A673 (cell line): ENCODE data around the gene KMT2B. TPM values are rescaled to one million over a fixed set of nuclear protein-coding genes. Genes with fewer than 3 reads are reported as not detected.

Experiments
- BruUV-seq: library from RNA; stranded (reverse); fragments of 400-500 nt; replicated peaks from 2 replicates; lab custom pipeline; 2021; lab: Mats Ljungman, UMichigan
- CTCF ChIA-PET: fragments of 300-600 bp; sonication (Branson Sonifier 250); formaldehyde crosslinking; loops from one replicate; lab custom pipeline; 2022; ENCODE audit warnings: antibody characterized with exemption; lab: Charles Lee
- POLR2A ChIA-PET: fragments of 300-600 bp; sonication (Branson Sonifier 250); formaldehyde crosslinking; loops from one replicate; lab custom pipeline; 2022; ENCODE audit warnings: antibody characterized with exemption; ENCODE audit not compliant: low non-redundant PET; lab: Charles Lee
- DNase-seq: peaks from one replicate; pipeline ENCODE4 v3.0.0-alpha.2; 2015; ENCODE audit warnings: low spot score
- H3K27ac ChIP-seq: fragments of 200-600 bp; sonication (generic); 2 replicates; pipeline ENCODE4 v1.5.1; 2016; ENCODE audit warnings: mixed run types, low read depth, mild to moderate bottlenecking, mixed read lengths, antibody characterized with exemption, low read length; ENCODE audit not compliant: poor library complexity, severe bottlenecking
- H3K27me3 ChIP-seq: fragments of 200-600 bp; sonication (generic); replicated peaks from 2 replicates; pipeline ENCODE4 v1.6.1; 2017; ENCODE audit warnings: mixed run types, low read depth, mild to moderate bottlenecking, mixed read lengths, antibody characterized with exemption, low read length; ENCODE audit not compliant: insufficient read depth, poor library complexity
- H3K36me3 ChIP-seq: fragments of 200-600 bp; sonication (generic); 2 replicates; pipeline ENCODE4 v1.6.1; 2016; ENCODE audit warnings: mixed run types, mild to moderate bottlenecking, mixed read lengths, antibody characterized with exemption, low read length; ENCODE audit not compliant: insufficient read depth, poor library complexity, severe bottlenecking
- H3K4me1 ChIP-seq: fragments of 200-600 bp; sonication (generic); 2 replicates; pipeline ENCODE4 v1.6.1; 2017; ENCODE audit warnings: mixed run types, mild to moderate bottlenecking, mixed read lengths, antibody characterized with exemption, low read length; ENCODE audit not compliant: insufficient read depth, poor library complexity, severe bottlenecking
- H3K4me3 ChIP-seq: fragments of 200-600 bp; sonication (generic); 2 replicates; pipeline ENCODE4 v1.5.1; 2016; ENCODE audit warnings: low read depth, mixed run types, mild to moderate bottlenecking, mixed read lengths, low read length; ENCODE audit not compliant: poor library complexity, severe bottlenecking
- H3K9me3 ChIP-seq: fragments of 200-600 bp; sonication (generic); 2 replicates; pipeline ENCODE4 v1.6.1; 2016; ENCODE audit warnings: mixed run types, low read depth, mild to moderate bottlenecking, mixed read lengths, antibody characterized with exemption, low read length; ENCODE audit not compliant: poor library complexity, severe bottlenecking
- EZH2 ChIP-seq: fragments of 200-600 bp; sonication (generic); IDR thresholded peaks from 2 replicates; pipeline ENCODE4 v1.6.1; 2017; ENCODE audit warnings: borderline replicate concordance, low read depth, mild to moderate bottlenecking, mixed read lengths, antibody characterized with exemption, low read length; ENCODE audit not compliant: poor library complexity, severe bottlenecking
- intact Hi-C: fragments of 100-400 bp; cut with micrococcal nuclease; formaldehyde crosslinking; loops from one replicate; pipeline ENCODE4 v1.10.0; 2022; ENCODE audit not compliant: unreplicated experiment
- total RNA-seq: library from RNA; stranded (reverse); gene quantifications from 2 replicates; pipeline ENCODE4 v1.2.3, GENCODE V29; 2021
- TF ChIP-seq, protein P1 (sequence below): fragments of 300-800, 200-600 bp; sonication (generic); conservative IDR thresholded peaks from 2 replicates; pipeline ENCODE4 v1.5.1; 2017; ENCODE audit warnings: low read depth, mild to moderate bottlenecking, antibody characterized with exemption, low read length, moderate library complexity, mixed read lengths

KMT2B gene
- total RNA-seq, 1 experiment from 2014 or later, result 49.1 TPM

DNA sequence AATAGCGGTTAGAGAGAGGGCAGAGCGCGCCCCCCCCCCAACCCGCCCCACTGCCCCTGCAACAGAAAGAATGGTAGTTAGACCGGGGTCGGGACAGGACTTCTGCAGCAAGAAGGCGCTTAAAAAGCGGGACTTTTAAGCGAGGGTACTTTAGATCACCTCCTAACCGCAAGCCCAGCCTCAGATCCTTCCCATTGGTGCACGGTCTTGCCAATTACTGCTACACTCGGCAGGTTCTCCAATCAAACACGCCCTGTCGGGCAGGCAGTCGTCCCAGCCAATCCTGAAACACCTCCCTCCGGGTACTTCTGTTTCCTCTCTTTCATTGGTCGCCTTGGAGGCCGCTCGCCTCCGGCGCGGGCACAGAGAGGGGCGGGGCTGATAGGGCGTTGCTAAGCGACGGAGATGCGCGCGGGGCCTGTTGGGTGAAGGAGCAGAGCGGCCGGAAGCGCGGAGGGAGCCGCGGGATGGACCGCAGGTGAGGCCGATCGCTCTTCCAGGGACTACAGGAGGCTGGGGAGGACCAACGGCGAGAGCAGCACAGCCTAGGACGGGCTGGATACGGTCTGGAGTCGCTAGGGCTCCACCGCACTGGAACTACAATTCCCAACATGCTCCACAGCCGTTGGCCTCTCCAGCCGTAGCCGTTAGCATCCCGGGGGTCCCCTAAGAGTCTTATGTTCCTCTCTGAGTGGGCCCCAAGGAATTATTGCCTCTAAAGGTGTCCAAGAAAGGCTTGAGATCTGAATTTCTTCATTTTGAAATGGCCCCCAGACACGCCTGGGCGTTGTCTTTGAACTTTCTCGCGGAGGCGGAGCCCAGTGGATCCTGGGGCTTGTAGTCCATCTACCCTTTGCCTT lies 40.2 kb downstream of the KMT2B start, which contains the start of gene PROSER3:
TSS of gene PROSER3 (plus strand) at position 428 of the 860 bp plus-strand sequence. CDS start at position 468, 40 bp downstream.
- peak; percentile 100 for DNase-seq
- CTCF ChIA-PET, result no interaction called here
- TSS peak; percentile 75 for BruUV-seq
- TF ChIP-seq, protein P1, sequence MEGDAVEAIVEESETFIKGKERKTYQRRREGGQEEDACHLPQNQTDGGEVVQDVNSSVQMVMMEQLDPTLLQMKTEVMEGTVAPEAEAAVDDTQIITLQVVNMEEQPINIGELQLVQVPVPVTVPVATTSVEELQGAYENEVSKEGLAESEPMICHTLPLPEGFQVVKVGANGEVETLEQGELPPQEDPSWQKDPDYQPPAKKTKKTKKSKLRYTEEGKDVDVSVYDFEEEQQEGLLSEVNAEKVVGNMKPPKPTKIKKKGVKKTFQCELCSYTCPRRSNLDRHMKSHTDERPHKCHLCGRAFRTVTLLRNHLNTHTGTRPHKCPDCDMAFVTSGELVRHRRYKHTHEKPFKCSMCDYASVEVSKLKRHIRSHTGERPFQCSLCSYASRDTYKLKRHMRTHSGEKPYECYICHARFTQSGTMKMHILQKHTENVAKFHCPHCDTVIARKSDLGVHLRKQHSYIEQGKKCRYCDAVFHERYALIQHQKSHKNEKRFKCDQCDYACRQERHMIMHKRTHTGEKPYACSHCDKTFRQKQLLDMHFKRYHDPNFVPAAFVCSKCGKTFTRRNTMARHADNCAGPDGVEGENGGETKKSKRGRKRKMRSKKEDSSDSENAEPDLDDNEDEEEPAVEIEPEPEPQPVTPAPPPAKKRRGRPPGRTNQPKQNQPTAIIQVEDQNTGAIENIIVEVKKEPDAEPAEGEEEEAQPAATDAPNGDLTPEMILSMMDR, result no peak
- no peak for TF ChIP-seq EZH2
- Histone ChIP-seq H3K36me3 (peaks cover 24% of the 10 kb centered on the region), H3K9me3 (no peaks in the 10 kb centered on the region), H3K4me3 (peak within 1 kb of the TSS; percentile 86), H3K27ac (peak within 1 kb of the TSS; percentile 94), H3K4me1 (peaks cover 32% of the 10 kb centered on the region), H3K27me3 (no peaks in the 10 kb centered on the region)
- POLR2A ChIA-PET, result interaction anchor here (1.0 kb wide), 1 partner anchor 10 kb away, joined by 3 read pairs; the partner anchor contains the start of gene LIN37
- intact Hi-C loops, result no loop called here

DNA sequence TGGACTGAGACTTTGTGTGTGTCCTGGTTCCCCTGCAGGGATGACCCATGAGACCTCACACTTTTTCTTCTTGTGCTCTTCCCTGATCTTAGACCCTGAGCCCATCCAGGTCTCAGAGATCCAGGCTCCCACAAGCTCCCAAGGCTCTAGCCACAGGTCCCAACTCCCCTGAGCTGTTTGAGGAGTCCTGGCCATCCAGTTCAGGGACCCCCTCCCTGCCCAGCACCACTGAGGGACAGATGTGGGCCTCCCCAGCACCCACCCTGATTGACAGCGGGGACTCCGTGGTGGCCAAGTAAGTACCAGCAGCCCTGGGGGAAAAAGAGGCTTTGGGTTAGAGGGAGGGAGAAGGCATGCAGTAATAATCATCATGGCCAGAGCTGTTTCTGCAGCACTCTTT lies 41.9 kb downstream of the KMT2B start:
- CTCF ChIA-PET, result no interaction called here
- DNase-seq, result no peak
- intact Hi-C loops, result no loop called here
- no peak overlapping the region for H3K4me3 ChIP-seq
- no peaks in the 10 kb centered on the region for H3K9me3 ChIP-seq
- H3K27me3 ChIP-seq, result no peaks in the 10 kb centered on the region
- peaks cover 32% of the 10 kb centered on the region for H3K4me1 ChIP-seq
- POLR2A ChIA-PET, result no interaction called here
- BruUV-seq, result no TSS peak
- H3K36me3 ChIP-seq, result peaks cover 31% of the 10 kb centered on the region
- H3K27ac ChIP-seq, result no peak overlapping the region
- TF ChIP-seq EZH2, result no peak
- TF ChIP-seq, protein P1, result no peak

DNA sequence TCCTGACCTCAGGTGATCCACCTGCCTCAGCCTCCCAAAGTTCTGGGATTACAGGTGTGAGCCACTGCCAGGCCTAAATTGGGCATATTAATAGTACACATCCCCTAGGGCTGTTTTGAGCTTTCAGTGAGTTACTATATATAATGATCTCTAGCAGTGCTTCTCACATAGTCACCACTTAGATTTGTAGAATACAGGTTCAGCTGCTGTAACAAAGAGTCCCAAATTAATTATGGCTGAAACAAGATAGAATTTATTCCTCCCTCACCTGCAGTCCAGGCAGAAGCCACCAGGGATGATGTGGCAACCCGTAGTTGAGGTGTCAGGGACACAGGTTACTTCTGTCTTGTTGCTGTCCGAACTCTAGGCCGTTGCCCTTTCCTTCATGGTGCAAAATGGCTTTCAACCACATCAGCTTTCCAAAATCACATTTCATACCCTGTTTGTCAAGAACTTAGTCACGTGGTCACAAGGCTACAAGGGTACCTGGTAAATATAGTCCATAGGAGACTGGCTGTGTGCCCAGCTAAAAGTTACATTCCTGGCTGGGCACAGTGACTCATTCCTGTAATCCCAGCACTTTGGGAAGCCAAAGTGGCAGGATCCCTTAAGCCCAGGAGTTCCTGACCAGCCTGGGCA lies 43.0 kb downstream of the KMT2B start:
- TF ChIP-seq EZH2, result no peak
- TF ChIP-seq, protein P1, result no peak
- POLR2A ChIA-PET, result no interaction called here
- intact Hi-C loops, result no loop called here
- Histone ChIP-seq H3K9me3 (no peaks in the 10 kb centered on the region), H3K27ac (no peak overlapping the region), H3K4me1 (peaks cover 23% of the 10 kb centered on the region), H3K4me3 (no peak overlapping the region), H3K27me3 (no peaks in the 10 kb centered on the region), H3K36me3 (peaks cover 36% of the 10 kb centered on the region)
- no peak for DNase-seq
- CTCF ChIA-PET, result no interaction called here
- BruUV-seq, result no TSS peak
